Skin of body (tissue), 2 donors: ENCODE measurements around the gene PROC. TPM values are rescaled to one million over a fixed set of nuclear protein-coding genes. Genes with fewer than 3 reads are reported as not detected.
"Not testable (repeated sequence)": the region's sequence is repeated elsewhere in the genome, so short reads cannot be mapped to it uniquely, and the experiment has no call there.

Experiments used
- DNase-seq: peaks from one replicate; lab custom pipeline; 2025; lab: John Stamatoyannopoulos, UW
- total RNA-seq: library from RNA; depleted of rRNA; stranded (reverse); fragments of >200 nt; gene quantifications from one replicate; pipeline ENCODE4 v1.2.3, GENCODE V29; 2014

Gene PROC
- total RNA-seq, 1 donor from 2014 or later: 0.39 TPM

- no peak for DNase-seq
Observed at GRCh38 chr2:127394492-127394891, 23.7 kb upstream of the PROC start.

- DNase-seq: no peak
Observed at GRCh38 chr2:127397568-127398238, 20.5 kb upstream of the PROC start.

- DNase-seq: peak; percentile 48
Observed at GRCh38 chr2:127398239-127398590, 20.0 kb upstream of the PROC start.

- DNase-seq: no peak
Observed at GRCh38 chr2:127400533-127400896, 17.7 kb upstream of the PROC start.

- DNase-seq: no peak
Observed at GRCh38 chr2:127400897-127401756, 17.1 kb upstream of the PROC start.

- DNase-seq: no peak
Observed at GRCh38 chr2:127401757-127402695, 16.2 kb upstream of the PROC start.

GRCh38 chr2:127403460-127403859 lies 14.8 kb upstream of the PROC start:
- no peak for DNase-seq

- DNase-seq: no peak
Observed at GRCh38 chr2:127404466-127405254, 13.6 kb upstream of the PROC start.

GRCh38 chr2:127405255-127405610 lies 13.0 kb upstream of the PROC start:
- no peak for DNase-seq

GRCh38 chr2:127406454-127406853 lies 11.8 kb upstream of the PROC start:
- DNase-seq: no peak

GRCh38 chr2:127407091-127407490 lies 11.1 kb upstream of the PROC start:
- no peak for DNase-seq

GRCh38 chr2:127407661-127408003 lies 10.6 kb upstream of the PROC start:
- no peak for DNase-seq

- DNase-seq: peak; percentile 64
Observed at GRCh38 chr2:127408004-127408806, 10.0 kb upstream of the PROC start.

- DNase-seq: no peak
Observed at GRCh38 chr2:127408807-127409099, 9.5 kb upstream of the PROC start.

- not testable (repeated sequence) for DNase-seq
Observed at GRCh38 chr2:127409716-127410115, 8.5 kb upstream of the PROC start.

GRCh38 chr2:127410871-127411652 lies 7.2 kb upstream of the PROC start:
- DNase-seq: peak; percentile 34

- DNase-seq: no peak
Observed at GRCh38 chr2:127411653-127412369, 6.4 kb upstream of the PROC start.

GRCh38 chr2:127413200-127413599 lies 5.0 kb upstream of the PROC start:
- DNase-seq: no peak
